Measurements from ENCODE around the gene NRCAM.

DNA sequence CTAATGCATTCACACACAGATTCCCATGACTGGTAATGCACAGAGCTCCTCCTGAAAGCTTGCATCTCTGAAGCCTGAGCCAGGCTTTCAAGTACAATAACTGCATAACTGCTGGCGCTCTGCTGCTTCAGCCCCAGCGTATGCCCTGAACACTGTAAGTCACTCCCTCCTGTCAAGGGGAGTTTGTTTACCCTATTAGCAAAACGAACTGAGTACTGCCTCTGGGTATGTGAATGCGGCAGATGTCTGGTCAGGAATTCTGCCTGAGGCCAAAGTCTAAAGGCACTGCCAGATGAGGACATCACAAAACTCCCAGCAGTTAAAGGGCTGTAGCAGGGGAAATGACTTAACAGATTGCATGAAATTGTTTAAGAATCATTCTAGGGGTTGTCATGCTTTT is 97.7 kb downstream of the NRCAM start:
- TF ChIP-seq, protein P1, sequence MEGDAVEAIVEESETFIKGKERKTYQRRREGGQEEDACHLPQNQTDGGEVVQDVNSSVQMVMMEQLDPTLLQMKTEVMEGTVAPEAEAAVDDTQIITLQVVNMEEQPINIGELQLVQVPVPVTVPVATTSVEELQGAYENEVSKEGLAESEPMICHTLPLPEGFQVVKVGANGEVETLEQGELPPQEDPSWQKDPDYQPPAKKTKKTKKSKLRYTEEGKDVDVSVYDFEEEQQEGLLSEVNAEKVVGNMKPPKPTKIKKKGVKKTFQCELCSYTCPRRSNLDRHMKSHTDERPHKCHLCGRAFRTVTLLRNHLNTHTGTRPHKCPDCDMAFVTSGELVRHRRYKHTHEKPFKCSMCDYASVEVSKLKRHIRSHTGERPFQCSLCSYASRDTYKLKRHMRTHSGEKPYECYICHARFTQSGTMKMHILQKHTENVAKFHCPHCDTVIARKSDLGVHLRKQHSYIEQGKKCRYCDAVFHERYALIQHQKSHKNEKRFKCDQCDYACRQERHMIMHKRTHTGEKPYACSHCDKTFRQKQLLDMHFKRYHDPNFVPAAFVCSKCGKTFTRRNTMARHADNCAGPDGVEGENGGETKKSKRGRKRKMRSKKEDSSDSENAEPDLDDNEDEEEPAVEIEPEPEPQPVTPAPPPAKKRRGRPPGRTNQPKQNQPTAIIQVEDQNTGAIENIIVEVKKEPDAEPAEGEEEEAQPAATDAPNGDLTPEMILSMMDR (IDR thresholded peaks at IDR 0.05; ENCODE audit: insufficient read depth, low read depth, low read length), result no peak
- no peak for TF ChIP-seq EZH2 (IDR thresholded peaks at IDR 0.05; ENCODE audit: insufficient read depth, low read length)
